AG04450 (cell line): ENCODE measurements around the gene RNASE2. TPM values are rescaled to one million over a fixed set of nuclear protein-coding genes. Genes with fewer than 3 reads are reported as not detected.
"Not testable (repeated sequence)": the region's sequence is repeated elsewhere in the genome, so short reads cannot be mapped to it uniquely, and the experiment has no call there.

Experiments
- CTCF ChIA-PET: fragments of 300-600, 350-600 bp; formaldehyde crosslinking; extraction: SDS; loops from one replicate; lab custom pipeline; 2022; ENCODE audit warnings: antibody characterized with exemption, inconsistent platforms; lab: Charles Lee
- POLR2A ChIA-PET: fragments of 350-600 bp; formaldehyde crosslinking; extraction: SDS; loops from one replicate; lab custom pipeline; 2021; ENCODE audit warnings: antibody characterized with exemption, inconsistent platforms; lab: Yijun Ruan, JAX
- DNase-seq: peaks from one replicate; pipeline ENCODE4 v3.0.0-alpha.2; 2011; ENCODE audit warnings: low read depth, low spot score
- H3K27ac ChIP-seq: one replicate; pipeline ENCODE4 v1.5.1; 2012; ENCODE audit warnings: low read depth, low read length, control low read depth
- H3K27me3 ChIP-seq: one replicate; pipeline ENCODE4 v1.6.0; 2012; ENCODE audit warnings: low read length; ENCODE audit not compliant: control insufficient read depth, insufficient read depth
- H3K4me3 ChIP-seq: 2 replicates; pipeline ENCODE4 v1.5.1; 2011; ENCODE audit warnings: mild to moderate bottlenecking, low read depth, low read length, control low read depth
- H3K9me3 ChIP-seq: 2 replicates; pipeline ENCODE4 v1.5.1; 2012; ENCODE audit warnings: low read length; ENCODE audit not compliant: control insufficient read depth, insufficient read depth
- polyA plus RNA-seq: library from polyadenylated mRNA; depleted of rRNA; stranded (reverse); fragments of >200 nt; gene quantifications from 2 replicates; pipeline ENCODE4 v1.2.3, GENCODE V29; 2011
- TF ChIP-seq, protein P1 (sequence below): IDR thresholded peaks from 2 replicates; pipeline ENCODE4 v1.5.1; 2011; ENCODE audit warnings: low read depth, low read length, control low read depth, inconsistent platforms

Gene RNASE2
- polyA plus RNA-seq, 1 experiment, result not detected

DNA sequence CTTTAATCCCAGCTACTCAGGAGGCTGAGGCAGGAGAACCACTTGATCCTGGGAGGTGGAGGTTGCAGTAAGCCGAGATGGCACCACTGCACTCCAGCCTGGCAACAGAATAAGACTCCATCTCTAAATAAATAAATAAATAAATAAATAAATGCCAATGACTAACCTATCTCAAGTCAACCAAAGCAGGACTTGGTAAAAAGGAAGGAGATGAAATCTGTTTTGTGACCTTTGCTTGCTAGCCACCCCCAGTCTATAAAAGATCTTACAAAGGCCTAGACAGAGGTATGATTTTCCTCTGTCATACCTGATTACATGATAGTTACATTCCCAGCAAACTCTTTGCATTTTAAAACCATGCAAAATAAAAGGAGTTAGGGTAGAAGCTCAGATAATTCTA is 21.0 kb downstream of the RNASE2 start:
- DNase-seq, result no peak
- ChIA-PET POLR2A (no interaction called here), CTCF (interaction anchor here (1.3 kb wide), 1 partner anchor 128 kb away, joined by 3 read pairs; no protein-coding TSS in a partner anchor)
- Histone ChIP-seq H3K9me3 (no peaks in the 10 kb centered on the region), H3K27ac (no peak overlapping the region), H3K27me3 (no peaks in the 10 kb centered on the region), H3K4me3 (no peak overlapping the region)
- TF ChIP-seq, protein P1, sequence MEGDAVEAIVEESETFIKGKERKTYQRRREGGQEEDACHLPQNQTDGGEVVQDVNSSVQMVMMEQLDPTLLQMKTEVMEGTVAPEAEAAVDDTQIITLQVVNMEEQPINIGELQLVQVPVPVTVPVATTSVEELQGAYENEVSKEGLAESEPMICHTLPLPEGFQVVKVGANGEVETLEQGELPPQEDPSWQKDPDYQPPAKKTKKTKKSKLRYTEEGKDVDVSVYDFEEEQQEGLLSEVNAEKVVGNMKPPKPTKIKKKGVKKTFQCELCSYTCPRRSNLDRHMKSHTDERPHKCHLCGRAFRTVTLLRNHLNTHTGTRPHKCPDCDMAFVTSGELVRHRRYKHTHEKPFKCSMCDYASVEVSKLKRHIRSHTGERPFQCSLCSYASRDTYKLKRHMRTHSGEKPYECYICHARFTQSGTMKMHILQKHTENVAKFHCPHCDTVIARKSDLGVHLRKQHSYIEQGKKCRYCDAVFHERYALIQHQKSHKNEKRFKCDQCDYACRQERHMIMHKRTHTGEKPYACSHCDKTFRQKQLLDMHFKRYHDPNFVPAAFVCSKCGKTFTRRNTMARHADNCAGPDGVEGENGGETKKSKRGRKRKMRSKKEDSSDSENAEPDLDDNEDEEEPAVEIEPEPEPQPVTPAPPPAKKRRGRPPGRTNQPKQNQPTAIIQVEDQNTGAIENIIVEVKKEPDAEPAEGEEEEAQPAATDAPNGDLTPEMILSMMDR, result no peak

DNA sequence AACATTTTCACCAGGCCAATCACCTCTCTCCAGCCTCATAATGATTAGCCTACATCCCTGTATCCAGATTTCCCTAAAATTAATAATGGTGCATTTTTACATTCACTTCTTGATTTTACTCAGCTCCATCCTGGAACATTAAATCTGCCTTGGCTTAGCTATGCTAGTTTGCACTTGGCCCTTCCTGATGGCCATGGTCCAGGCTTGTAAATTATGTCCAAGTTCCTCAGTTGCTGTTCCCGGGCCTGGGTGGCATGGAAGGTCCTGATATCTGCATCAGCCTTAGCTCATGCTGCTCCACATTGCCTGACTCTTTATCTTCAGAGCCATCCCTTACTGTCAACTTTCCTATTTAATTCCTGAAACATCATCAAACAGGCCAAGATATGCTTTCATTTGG is 23.4 kb downstream of the RNASE2 start:
- ChIA-PET CTCF (interaction anchor here (0.5 to 4.5 kb wide), 2 partner anchors 8 to 27 kb away, joined by 6 to 42 read pairs; no protein-coding TSS in a partner anchor), POLR2A (no interaction called here)
- no peak overlapping the region for H3K4me3 ChIP-seq
- no peak for DNase-seq
- H3K9me3 ChIP-seq, result no peaks in the 10 kb centered on the region
- H3K27me3 ChIP-seq, result peaks cover 8% of the 10 kb centered on the region
- TF ChIP-seq, protein P1, result no peak
- no peak overlapping the region for H3K27ac ChIP-seq

DNA sequence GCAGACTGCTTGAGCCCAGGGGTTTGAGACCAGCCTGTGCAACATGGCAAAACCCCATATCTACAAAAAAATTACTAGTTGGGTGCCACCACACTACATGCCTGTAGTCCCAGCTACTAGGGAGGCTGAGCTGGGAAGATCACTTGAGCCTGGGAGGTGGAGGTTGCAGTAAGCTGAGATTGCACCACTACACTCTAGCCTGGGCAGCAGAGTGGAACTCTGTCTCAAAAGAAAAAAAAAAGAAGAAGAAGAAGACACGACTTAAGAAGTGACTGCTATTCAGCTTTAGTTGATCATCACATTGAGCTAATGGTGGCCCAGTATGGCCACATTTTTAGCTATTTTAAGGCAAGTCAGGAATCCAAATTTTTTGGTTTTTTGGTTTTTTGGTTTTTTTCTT is 25.6 kb downstream of the RNASE2 start:
- POLR2A ChIA-PET, result no interaction called here
- DNase-seq, result no peak
- peaks cover 9% of the 10 kb centered on the region for H3K27me3 ChIP-seq
- TF ChIP-seq, protein P1, result no peak
- CTCF ChIA-PET, result interaction anchor here (4.5 kb wide), 1 partner anchor 10 kb away, joined by 42 read pairs; no protein-coding TSS in a partner anchor
- H3K9me3 ChIP-seq, result no peaks in the 10 kb centered on the region
- no peak overlapping the region for H3K4me3 ChIP-seq
- no peak overlapping the region for H3K27ac ChIP-seq

DNA sequence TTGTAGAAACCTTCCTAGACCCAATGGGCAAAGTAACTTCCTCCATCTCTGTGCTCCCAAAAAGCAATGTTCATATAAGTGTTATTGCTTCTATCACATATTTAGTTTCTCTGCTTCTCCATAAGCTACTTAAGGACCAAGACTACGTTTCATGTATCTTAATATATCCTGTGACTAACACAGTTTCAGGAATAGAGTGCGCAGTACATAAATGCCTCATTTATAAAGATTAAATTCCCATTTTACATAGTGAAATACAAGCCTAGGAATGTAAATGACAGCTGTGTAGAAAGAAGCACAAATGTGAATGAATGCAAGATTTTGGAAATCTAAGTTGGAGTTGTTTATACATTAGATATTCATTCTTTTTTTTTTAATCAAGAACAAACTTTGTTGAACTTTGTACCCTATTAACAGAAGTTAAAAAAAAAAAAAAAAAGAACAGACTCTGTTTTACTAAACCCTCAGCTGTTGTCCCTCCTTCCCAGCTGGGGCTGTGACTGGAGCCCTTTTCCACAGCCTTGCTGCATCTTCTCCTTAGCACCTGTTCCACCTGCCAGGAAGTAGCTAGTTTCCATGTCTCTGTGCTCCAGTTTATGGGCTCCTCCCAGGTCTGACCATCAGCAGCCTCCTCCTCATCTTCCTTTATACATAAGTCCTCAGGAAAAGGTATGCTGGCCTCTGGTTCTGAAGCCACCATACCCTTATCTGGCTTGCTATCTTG is 27.5 kb downstream of the RNASE2 start:
- Histone ChIP-seq H3K27me3 (peaks cover 9% of the 10 kb centered on the region), H3K27ac (no peak overlapping the region)
- POLR2A ChIA-PET, result interaction anchor here (0.5 kb wide), 2 partner anchors 8 kb away, joined by 3 to 4 read pairs; no protein-coding TSS in a partner anchor

DNA sequence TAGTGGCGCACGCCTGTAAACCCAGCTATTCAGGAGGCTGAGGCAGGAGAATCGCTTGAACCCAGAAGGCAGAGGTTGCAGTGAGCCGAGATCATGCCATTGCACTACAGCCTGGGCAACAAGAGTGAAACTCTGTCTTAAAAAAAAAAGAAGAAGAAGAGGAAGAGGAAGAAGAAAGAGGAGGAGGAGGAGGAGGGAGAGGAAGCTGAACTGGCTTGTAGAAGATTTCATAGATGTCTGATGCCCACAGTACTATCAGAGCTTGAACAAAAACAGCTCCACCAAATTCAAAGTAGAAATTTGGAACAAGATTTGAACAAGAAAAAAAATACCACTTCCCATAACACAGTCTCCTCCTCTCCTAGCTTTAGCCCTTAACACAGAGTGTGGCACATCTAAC is 30.4 kb downstream of the RNASE2 start:
- H3K4me3 ChIP-seq, DNase-seq, H3K27ac ChIP-seq, POLR2A ChIA-PET, H3K27me3 ChIP-seq, H3K9me3 ChIP-seq: not testable (repeated sequence)
- CTCF ChIA-PET, result interaction anchor here (0.8 to 2.6 kb wide), 3 partner anchors 12 to 29 kb away, joined by 3 to 23 read pairs (median 9); no protein-coding TSS in a partner anchor

More for the DNA sequence above, 27.5 kb downstream of the RNASE2 start:
- DNase-seq, result no peak
- TF ChIP-seq, protein P1, result no peak
- CTCF ChIA-PET, result interaction anchor here (0.6 to 4.5 kb wide), 4 partner anchors 12 to 41 kb away, joined by 3 to 42 read pairs (median 10); no protein-coding TSS in a partner anchor
- Histone ChIP-seq H3K9me3 (no peaks in the 10 kb centered on the region), H3K4me3 (no peak overlapping the region)
